HL-60/S4 treated with retinoic acid at 250 ng/mL for 4 days and 3 days (cell line): ENCODE data around the gene SLC7A6.

ENCODE experiments used
- in situ Hi-C: fragments of 300-500 bp; cut with MboI; formaldehyde crosslinking; loops from 2 replicates; pipeline ENCODE4 v1.7.0; 2022; ENCODE audit warnings: low sequenced_read_pairs

SLC7A6 gene

DNA sequence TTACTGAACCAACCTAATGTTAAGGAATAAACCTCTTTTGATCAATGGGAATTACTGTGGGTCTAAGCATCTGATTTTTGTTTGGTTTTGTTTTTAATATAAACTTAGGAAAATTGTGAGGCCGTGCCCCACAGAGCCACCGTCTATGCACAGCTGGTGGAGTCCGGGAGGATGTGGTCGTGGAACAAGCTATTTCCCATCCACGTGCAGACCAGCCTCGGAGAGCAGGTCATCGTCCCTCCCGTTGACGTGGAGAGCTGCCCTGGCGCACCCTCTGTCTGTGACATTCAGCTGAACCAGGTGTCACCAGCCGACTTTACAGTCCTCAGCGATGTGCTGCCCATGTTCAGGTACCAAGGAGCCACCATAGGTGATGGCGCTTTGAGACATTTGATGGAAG, 74.9 kb downstream of the SLC7A6 start:
- in situ Hi-C loops, result no loop called here

DNA sequence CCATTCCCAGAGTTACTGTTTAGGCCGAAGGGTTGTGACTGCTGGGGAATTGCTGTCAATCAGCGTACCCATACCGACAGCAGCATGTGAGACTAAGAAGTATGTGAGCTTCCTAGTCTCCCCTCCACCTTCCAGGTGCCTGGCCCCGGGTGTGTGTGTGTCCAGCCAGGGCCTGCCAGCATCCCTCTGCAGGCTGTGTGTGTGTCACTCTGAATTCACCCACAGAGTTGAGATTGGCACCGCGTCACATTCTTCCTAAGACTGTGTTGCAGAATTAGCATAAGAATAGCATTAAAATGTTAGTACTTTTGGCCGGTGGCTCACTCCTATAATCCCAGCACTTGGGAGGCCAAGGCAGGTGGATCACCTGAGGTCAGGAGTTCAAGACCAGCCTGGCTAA, 78.3 kb downstream of the SLC7A6 start:
- in situ Hi-C loops, result no loop called here

DNA sequence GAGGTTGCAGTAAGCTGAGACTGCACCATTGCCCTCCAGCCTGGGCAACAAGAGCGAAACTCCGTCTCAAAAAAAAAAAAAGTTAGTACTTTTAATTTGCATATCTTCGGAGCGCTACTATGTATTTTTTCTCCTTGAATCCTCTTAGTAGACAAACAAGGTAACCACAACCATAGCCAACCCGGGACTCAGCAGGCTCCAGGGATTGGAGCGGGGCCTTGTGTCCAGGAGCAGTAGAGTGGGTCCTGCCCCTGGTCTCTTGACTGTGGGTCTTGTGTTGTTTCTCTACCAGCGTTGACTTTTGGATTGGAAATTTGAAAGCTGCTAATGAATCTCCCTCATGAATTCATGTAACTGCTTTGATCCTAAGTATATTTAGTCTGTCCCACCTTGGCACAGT, 78.8 kb downstream of the SLC7A6 start:
- in situ Hi-C loops, result no loop called here

DNA sequence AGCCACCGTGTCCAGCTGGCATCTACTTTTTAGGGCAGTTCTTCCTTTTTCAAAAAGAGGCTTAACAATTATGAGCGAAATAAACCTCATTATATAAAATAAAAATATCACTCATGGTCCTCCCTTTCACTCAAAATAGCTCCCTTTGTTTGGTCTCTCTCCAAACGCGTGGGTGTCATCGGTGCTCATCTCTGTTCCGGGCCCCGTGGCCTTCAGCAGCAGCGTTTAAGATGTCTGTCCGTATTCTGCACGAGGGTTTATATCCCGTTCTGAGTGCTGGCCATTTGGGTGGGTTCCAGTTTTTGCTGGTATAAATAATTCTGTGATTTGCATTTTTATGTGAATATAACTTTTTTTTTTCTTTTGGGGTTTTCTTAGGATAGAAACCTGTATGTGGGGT, 79.9 kb downstream of the SLC7A6 start:
- in situ Hi-C loops, result no loop called here

DNA sequence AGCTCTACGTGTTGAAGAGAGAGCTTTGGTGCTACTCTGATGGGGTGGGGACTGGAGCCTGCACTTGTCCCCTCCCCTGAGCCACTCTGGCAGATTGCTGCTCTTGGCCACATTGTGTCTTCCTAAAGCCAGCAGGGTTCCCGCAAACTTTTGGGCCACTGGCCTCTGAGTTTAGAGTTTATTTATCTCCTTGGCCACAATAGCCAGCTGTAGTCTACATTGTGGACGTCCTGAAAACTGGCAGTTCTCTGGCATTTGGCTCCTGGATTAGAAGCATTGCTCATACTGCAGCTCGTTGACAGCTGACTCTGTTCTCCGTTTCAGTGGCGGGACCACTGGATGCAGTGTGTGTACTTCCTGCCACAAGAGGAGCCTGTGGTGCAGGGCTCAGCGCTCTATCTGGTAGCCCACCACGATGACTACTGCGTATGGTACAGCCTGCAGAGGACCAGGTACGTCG, 81.1 kb downstream of the SLC7A6 start:
- in situ Hi-C loops, result no loop called here

DNA sequence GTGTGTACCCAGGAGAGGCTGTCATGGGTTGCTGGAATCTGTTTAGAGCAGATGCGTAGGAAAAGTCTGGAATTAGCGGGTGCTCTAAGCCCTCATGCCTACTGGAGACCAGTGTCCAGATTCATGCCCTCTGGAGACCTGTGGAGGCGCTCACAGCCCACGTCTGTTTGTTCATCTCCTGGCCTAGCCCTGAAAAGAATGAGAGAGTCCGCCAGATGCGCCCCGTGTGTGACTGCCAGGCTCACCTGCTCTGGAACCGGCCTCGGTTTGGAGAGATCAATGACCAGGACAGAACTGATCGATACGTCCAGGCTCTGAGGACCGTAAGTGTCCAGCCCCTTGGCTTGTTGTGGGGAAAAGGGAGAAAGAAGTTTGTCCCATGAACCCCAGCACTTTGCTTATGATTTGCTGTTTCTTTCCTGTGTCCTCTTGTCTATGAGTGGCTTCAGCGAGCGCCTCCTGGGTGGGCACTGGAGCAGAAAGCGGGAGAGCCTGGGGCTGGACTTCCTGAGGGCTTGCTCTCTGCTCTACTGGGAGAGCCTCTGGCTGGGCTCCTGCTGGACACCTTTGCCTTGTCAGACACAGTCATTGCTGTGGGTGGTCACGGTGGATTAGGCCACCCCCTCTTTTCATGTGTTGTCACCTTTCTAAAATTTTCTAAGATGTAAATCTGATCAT, 81.8 kb downstream of the SLC7A6 start:
- in situ Hi-C loops, result no loop called here

DNA sequence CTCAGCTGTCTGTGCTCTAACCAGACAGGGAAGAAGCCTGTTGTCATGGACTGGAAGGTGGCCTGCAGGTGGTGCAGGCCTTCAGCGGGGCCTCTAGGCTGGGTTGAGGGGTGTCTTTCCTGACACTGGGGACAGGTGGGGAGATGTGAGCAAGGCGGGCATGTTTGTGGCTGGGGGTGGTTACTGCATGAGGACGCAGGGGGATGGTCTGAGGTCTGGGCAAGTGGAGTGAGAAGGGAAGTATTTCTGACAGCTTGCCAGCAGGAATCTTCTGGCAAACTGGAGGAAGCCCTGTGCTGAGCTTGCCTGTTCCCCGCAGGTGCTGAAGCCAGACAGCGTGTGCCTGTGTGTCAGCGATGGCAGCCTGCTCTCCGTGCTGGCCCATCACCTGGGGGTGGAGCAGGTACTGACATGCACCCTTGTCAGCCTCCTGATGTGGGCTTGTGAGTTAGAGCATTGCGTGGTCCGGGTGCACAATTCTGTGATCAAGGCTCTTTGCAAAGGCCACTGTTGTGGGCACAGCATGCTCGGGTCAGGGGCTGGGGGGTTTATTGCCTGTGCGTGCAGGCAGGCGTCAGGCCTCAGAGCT, 82.7 kb downstream of the SLC7A6 start:
- in situ Hi-C loops, result no loop called here

DNA sequence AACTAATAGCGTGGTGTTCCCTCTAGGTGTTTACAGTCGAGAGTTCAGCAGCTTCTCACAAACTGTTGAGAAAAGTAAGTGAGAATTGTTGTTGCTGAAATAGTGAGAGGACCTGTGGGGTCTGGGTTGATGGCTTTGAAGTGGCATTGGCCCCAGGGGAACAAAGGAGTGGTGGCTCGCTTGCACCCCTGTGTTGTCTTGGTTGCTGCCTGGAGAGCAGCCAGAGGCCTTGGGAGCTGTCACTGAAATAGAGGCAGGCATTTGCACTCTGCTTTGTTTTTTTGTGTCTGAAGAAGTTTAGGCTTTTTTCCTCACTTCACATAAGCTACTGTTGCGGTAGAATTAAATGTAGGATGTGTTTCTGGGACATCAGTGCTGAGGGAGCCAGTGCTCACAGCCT, 83.3 kb downstream of the SLC7A6 start:
- in situ Hi-C loops, result no loop called here

DNA sequence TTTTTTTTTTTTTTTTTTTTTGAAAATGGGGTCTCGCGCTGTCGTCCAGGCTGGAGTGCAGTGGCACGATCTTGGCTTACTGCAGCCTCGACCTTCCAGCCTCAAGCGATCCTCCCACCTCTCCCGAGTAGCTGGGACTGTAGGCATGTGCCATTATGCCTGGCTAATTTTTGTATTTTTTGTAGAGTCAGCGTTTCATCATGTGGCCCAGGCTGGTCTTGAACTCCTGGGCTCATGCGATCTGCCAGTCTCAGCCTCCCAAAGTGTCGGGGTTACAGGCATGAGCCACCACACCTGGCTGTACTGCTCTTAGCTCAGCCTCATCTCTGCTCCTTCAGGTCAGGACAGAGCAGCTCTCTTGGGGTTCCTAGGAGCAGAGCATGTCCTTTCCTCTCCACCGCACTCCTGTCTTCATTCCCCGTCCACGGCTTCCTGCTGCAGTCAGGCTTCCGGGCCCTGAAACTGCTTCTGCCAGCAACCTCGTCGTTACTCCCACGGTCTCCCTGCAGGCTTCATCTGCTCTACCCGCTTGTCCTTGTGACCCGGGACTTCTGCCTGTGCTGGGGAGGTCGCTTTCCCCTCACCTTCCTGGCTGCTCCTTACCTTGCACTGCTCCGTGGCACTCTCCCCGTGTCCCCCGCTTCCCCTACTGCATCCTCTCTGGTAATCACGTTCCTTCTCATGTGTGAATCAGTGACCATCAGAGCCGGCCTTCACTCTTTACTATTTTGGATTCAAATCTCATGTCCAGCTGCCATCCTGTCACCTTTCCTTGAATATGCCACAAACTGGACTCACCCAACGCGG, 84.5 kb downstream of the SLC7A6 start:
- in situ Hi-C loops, result no loop called here

DNA sequence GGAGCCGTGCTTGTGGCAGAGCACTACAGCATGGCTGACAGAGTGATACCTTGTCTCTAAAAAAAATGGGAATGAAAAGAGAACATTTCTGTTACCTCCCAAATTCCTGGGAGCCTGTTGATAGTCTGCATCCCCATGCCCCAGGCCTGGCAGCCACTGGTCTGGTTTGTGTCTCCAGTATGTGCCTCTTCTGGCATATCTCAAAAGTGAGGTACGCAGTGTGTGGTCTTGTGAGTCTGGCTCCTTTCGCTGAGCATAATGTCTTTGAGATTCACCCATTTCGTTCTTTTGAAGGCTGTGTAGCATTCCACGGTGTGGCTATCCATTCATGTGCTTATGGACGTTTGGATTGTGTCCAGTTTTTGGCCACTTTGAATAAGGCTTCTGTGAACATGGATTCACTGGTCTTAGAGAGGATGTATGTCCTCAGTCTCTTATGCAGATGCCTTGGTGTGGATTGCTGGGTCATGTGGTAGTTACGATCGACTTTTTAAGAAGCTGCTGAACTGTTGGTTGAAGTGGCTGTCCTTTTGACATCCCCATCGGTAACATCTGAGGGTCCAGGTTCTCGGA, 85.6 kb downstream of the SLC7A6 start:
- in situ Hi-C loops, result no loop called here

DNA sequence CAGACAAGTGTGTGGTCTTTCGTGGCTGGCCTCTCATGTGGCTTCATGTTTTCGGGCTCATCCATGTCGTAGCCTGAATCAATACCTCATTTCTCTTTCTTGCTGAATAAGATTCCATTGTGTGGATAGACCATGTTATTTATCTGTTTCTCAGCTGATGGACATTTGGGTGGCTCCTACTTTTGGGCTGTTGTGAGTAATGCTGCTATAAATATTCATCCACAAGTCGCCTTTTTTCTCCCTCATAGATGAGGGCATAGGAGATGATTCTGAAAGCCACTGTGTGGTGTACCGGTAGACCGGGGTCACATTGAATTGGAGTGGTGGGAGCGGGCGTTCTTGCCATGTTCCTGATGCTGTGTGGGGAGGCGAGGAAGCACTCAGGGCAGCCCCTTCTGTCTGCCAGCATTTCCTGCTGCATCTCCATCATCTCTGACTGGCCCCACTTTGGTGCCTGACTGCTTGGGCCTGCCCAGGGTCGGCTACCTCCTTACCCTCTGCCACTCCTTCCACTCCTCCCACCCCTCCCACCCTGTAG, 86.6 kb downstream of the SLC7A6 start:
- in situ Hi-C loops, result no loop called here
